CD4-positive, alpha-beta T cell (primary cell): ENCODE measurements around the gene HPX. TPM values are rescaled to one million over a fixed set of nuclear protein-coding genes. Genes with fewer than 3 reads are reported as not detected.
A peak's percentile ranks its signal among the peaks of the same experiment; 100 is the strongest.

Experiments
- ATAC-seq: fragments of 200-7000 bp; cut with Tn5 transposase; one replicate; pipeline ENCODE4 v1.10.0; 2022; ENCODE audit warnings: mild to moderate bottlenecking; ENCODE audit not compliant: poor library complexity
- CTCF ChIA-PET: fragments of 350-600 bp; sonication (Branson Sonifier 250); formaldehyde crosslinking; loops from one replicate; lab custom pipeline; 2021; ENCODE audit warnings: antibody characterized with exemption, inconsistent platforms; lab: Charles Lee
- POLR2A ChIA-PET: fragments of 350-600 bp; sonication (Branson Sonifier 250); formaldehyde crosslinking; loops from one replicate; lab custom pipeline; 2021; ENCODE audit warnings: antibody characterized with exemption, inconsistent platforms; lab: Charles Lee
- DNase-seq, 14 experiments: peaks; one replicate each; pipeline ENCODE4 v3.0.0-alpha.2; 2013 to 2020; ENCODE audit warnings: mixed read lengths in 2 of 14
- H3K27ac ChIP-seq, 2 donors: one replicate each; pipeline versions ENCODE4 v1.5.1 to v1.7.0; 2013; ENCODE audit warnings: low read length in 2 of 2, low read depth in 1 of 2, mild to moderate bottlenecking in 1 of 2
- H3K27me3 ChIP-seq, 2 experiments: 1 replicate in 1 of 2; 2 replicates in 1 of 2; pipeline versions ENCODE4 v1.6.1 to v1.7.0; 2013; ENCODE audit warnings: low read length in 2 of 2, control low read depth in 1 of 2, mild to moderate bottlenecking in 1 of 2, moderate library complexity in 1 of 2; ENCODE audit not compliant: insufficient read depth in 2 of 2, control insufficient read depth in 1 of 2
- H3K36me3 ChIP-seq: one replicate; pipeline ENCODE4 v1.6.1; 2013; ENCODE audit warnings: low read length, control low read depth; ENCODE audit not compliant: insufficient read depth
- H3K4me1 ChIP-seq: one replicate; pipeline ENCODE4 v1.6.1; 2013; ENCODE audit warnings: low read length, control low read depth; ENCODE audit not compliant: insufficient read depth
- H3K4me3 ChIP-seq: one replicate; pipeline ENCODE4 v1.5.1; 2013; ENCODE audit warnings: mild to moderate bottlenecking, low read length, moderate library complexity
- H3K9me3 ChIP-seq, 2 experiments: 1 replicate in 1 of 2; 2 replicates in 1 of 2; pipeline versions ENCODE4 v1.6.1 to v1.7.0; 2013; ENCODE audit warnings: low read length in 2 of 2, mild to moderate bottlenecking in 2 of 2, control low read depth in 1 of 2, moderate library complexity in 1 of 2; ENCODE audit not compliant: control insufficient read depth in 1 of 2, insufficient read depth in 1 of 2
- H3K27ac Mint-ChIP-seq: one replicate; pipeline ENCODE4 v1.8.0; 2020; ENCODE audit warnings: mixed read lengths
- H3K27me3 Mint-ChIP-seq: one replicate; pipeline ENCODE4 v1.8.0; 2021; ENCODE audit warnings: mixed read lengths
- H3K36me3 Mint-ChIP-seq: one replicate; pipeline ENCODE4 v1.8.0; 2021; ENCODE audit warnings: low read depth, mixed read lengths
- H3K4me1 Mint-ChIP-seq: one replicate; pipeline ENCODE4 v1.8.0; 2021; ENCODE audit warnings: low read depth, mixed read lengths
- H3K4me3 Mint-ChIP-seq: one replicate; pipeline ENCODE4 v1.8.0; 2020; ENCODE audit warnings: mild to moderate bottlenecking, mixed read lengths
- H3K9me3 Mint-ChIP-seq: one replicate; pipeline ENCODE4 v1.8.0; 2020; ENCODE audit warnings: mixed read lengths
- intact Hi-C, 2 experiments: fragments of 100-400 bp; cut with DNase I in 1 of 2; cut with micrococcal nuclease in 1 of 2; formaldehyde crosslinking; loops; one replicate each; pipeline versions ENCODE4 v1.15.1 to v1.9.0; 2023 to 2025; cut with DNase I, micrococcal nuclease
- total RNA-seq, 174 experiments: library from RNA in 2 of 174; stranded (reverse) in 2 of 174; gene quantifications; one replicate each; pipeline ENCODE4 v1.2.3 and lab custom pipeline; 2021 to 2026
- TF ChIP-seq, protein P1 (sequence below): fragments of 200-600 bp; IDR thresholded peaks from one replicate; pipeline ENCODE4 v1.8.0; 2022; ENCODE audit warnings: antibody characterized with exemption, mild to moderate bottlenecking

The HPX gene
- total RNA-seq, 2 experiments from 2014 or later: 0.52 to 0.87 TPM

DNA sequence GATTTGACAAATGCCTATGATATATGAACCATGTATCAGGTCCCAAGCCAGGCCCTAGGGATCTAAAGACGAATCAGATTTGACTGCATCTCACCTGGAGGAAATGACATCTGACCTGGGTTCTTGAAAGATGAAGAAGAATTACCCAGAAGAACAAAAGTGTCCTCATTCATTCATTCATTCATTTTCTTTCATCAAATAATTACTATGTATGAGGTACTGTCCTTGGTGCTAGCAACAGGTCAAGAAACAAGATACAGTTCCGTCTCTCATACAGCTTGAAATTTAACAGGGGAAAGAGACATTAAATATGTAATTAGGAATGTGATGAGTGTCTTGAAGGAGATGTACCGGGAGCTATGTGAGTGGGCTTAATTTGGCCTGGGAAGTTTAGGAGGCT, 20.1 kb downstream of the HPX start:
- CTCF ChIA-PET: interaction anchor here (0.8 to 5.8 kb wide), 3 partner anchors 15 to 41 kb away, joined by 3 to 21 read pairs (median 3); no protein-coding TSS in a partner anchor
- Histone ChIP-seq H3K36me3 (no peaks in the 10 kb centered on the region), H3K9me3 (no peaks in the 10 kb centered on the region), H3K4me1 (peaks cover 34% of the 10 kb centered on the region), H3K27ac (no peak overlapping the region), H3K27me3 (no peaks in the 10 kb centered on the region), H3K4me3 (no peak overlapping the region)
- POLR2A ChIA-PET: interaction anchor here (1.6 to 6.4 kb wide), 4 partner anchors 17 to 61 kb away, joined by 3 to 163 read pairs (median 35); no protein-coding TSS in a partner anchor
- H3K36me3 Mint-ChIP-seq: no peaks in the 10 kb centered on the region
- H3K4me1 Mint-ChIP-seq: peaks cover 10% of the 10 kb centered on the region
- peaks cover 7% of the 10 kb centered on the region for H3K27me3 Mint-ChIP-seq
- no peaks in the 10 kb centered on the region for H3K9me3 Mint-ChIP-seq
- no peak for DNase-seq
- H3K4me3 Mint-ChIP-seq: peak overlapping the region; percentile 91
- no peak for ATAC-seq
- TF ChIP-seq, protein P1, sequence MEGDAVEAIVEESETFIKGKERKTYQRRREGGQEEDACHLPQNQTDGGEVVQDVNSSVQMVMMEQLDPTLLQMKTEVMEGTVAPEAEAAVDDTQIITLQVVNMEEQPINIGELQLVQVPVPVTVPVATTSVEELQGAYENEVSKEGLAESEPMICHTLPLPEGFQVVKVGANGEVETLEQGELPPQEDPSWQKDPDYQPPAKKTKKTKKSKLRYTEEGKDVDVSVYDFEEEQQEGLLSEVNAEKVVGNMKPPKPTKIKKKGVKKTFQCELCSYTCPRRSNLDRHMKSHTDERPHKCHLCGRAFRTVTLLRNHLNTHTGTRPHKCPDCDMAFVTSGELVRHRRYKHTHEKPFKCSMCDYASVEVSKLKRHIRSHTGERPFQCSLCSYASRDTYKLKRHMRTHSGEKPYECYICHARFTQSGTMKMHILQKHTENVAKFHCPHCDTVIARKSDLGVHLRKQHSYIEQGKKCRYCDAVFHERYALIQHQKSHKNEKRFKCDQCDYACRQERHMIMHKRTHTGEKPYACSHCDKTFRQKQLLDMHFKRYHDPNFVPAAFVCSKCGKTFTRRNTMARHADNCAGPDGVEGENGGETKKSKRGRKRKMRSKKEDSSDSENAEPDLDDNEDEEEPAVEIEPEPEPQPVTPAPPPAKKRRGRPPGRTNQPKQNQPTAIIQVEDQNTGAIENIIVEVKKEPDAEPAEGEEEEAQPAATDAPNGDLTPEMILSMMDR: no peak
- H3K27ac Mint-ChIP-seq: peak overlapping the region; percentile 89
- intact Hi-C loops: no loop called here

DNA sequence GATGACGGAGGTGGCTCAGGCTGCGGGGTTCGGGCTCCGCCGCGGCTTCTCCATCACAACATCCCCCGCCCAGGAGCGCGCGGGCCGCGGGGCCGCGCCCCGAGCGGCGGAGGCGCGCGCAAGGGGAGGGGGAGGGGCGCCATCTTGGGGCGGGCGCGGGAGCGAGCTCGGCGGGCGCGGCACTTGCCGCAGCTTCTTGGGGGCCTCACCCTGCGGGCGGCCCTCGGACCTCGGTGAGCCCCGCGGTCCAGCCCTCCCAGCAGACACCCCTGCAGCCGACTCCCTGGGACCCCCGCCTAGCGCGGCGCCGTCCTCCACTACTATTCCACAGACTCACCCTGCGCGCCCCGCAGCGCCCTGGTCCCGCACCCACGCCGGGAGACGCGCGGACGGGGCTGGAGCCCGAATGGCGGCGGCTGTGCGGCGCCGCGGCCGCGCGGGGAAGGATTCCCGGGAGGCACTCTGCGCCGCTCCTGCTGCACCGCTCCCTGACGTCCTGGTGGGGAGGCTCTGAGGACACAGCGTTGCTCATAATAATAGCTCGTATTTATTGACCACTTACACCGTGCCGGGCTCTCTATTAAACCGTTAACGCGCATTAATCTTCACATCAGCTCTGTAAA, 21.7 kb downstream of the HPX start, which contains the start of gene APBB1:
APBB1 (minus strand) TSS at position 86 of the 623 bp plus-strand sequence. CDS start 7,747 bp downstream, outside the sequence.
- TF ChIP-seq, protein P1: no peak
- Mint-ChIP-seq H3K4me3 (peak within 1 kb of the TSS; percentile 91), H3K9me3 (no peaks in the 10 kb centered on the region), H3K36me3 (no peaks in the 10 kb centered on the region), H3K4me1 (peaks cover 10% of the 10 kb centered on the region), H3K27me3 (peaks cover 7% of the 10 kb centered on the region), H3K27ac (peak within 1 kb of the TSS; percentile 89)
- Histone ChIP-seq H3K4me1 (peaks cover 49% of the 10 kb centered on the region), H3K4me3 (peak within 1 kb of the TSS; percentile 70), H3K27ac (peak within 1 kb of the TSS; percentile 49 to 92), H3K9me3 (no peaks in the 10 kb centered on the region), H3K27me3 (no peaks in the 10 kb centered on the region), H3K36me3 (no peaks in the 10 kb centered on the region)
- CTCF ChIA-PET: interaction anchor here (0.6 to 5.8 kb wide), 8 partner anchors 9 to 40 kb away, joined by 3 to 21 read pairs (median 4); partner anchors contain the start of gene SMPD1
- peak; percentile 61 to 91 (median 74) for DNase-seq
- intact Hi-C loops: loop anchor here (1.0 to 10.0 kb wide), 8 partner anchors 17 to 1096 kb away; partner anchors contain the start of genes CNGA4 (in 1 of the 2), FHIP1B (in 1 of the 2), PPFIBP2 (in 1 of the 2) and SMPD1 (in 1 of the 2)
- peak; percentile 68 for ATAC-seq
- POLR2A ChIA-PET: interaction anchor here (0.7 to 6.4 kb wide), 16 partner anchors 8 to 328 kb away, joined by 3 to 163 read pairs (median 6); partner anchors contain the start of genes ARFIP2, ILK, MRPL17 and SMPD1

- no peaks in the 10 kb centered on the region for H3K36me3 Mint-ChIP-seq
- TF ChIP-seq, protein P1: no peak
- peaks cover 10% of the 10 kb centered on the region for H3K4me1 Mint-ChIP-seq
- peaks cover 4% of the 10 kb centered on the region for H3K27me3 Mint-ChIP-seq
- Histone ChIP-seq H3K4me1 (peaks cover 55% of the 10 kb centered on the region), H3K27ac (peak overlapping the region; percentile 26 to 92), H3K27me3 (no peaks in the 10 kb centered on the region), H3K36me3 (no peaks in the 10 kb centered on the region), H3K9me3 (no peaks in the 10 kb centered on the region), H3K4me3 (peak overlapping the region; percentile 70)
- no peak overlapping the region for H3K27ac Mint-ChIP-seq
- intact Hi-C loops: loop anchor here (1.0 to 10.0 kb wide), 9 partner anchors 15 to 1096 kb away; partner anchors contain the start of genes CNGA4 (in 1 of the 2), FHIP1B (in 1 of the 2), PPFIBP2 (in 1 of the 2) and SMPD1 (in 1 of the 2)
- peak overlapping the region; percentile 38 for H3K4me3 Mint-ChIP-seq
- ChIA-PET POLR2A (interaction anchor here (1.0 to 6.4 kb wide), 14 partner anchors 8 to 265 kb away, joined by 3 to 163 read pairs (median 10); partner anchors contain the start of genes ARFIP2, ILK, MRPL17 and SMPD1), CTCF (interaction anchor here (1.0 to 5.8 kb wide), 5 partner anchors 16 to 39 kb away, joined by 3 to 21 read pairs (median 9); no protein-coding TSS in a partner anchor)
- DNase-seq: peak in 3 of 14 experiments; percentile 16 to 47 (median 35)
- H3K9me3 Mint-ChIP-seq: no peaks in the 10 kb centered on the region
- no peak for ATAC-seq
Measured at GRCh38 chr11:6418557-6419008, 22.2 kb downstream of the HPX start.
